ENCODE measurements around the gene CLMN.

DNA sequence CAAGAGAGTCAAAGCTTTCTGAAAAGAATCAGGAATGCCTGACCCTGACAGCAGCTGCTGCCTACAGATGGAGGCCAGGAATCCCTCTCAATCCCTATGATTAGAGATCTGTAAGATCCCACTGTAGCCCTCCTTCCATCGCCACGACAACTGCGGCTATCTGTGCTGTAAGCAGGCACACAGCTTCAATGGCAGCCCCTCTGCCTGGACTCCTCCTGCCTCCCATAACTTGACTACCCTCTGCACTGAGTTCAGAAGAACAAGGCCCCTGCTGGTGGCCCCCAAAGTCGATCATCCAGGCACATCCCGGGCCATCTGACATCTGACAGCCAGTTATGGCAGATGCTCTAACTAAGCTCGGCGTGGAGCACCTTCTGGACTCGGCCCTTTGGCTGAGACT lies 2.9 kb downstream of the CLMN start:
- TF ChIP-seq, protein P1, sequence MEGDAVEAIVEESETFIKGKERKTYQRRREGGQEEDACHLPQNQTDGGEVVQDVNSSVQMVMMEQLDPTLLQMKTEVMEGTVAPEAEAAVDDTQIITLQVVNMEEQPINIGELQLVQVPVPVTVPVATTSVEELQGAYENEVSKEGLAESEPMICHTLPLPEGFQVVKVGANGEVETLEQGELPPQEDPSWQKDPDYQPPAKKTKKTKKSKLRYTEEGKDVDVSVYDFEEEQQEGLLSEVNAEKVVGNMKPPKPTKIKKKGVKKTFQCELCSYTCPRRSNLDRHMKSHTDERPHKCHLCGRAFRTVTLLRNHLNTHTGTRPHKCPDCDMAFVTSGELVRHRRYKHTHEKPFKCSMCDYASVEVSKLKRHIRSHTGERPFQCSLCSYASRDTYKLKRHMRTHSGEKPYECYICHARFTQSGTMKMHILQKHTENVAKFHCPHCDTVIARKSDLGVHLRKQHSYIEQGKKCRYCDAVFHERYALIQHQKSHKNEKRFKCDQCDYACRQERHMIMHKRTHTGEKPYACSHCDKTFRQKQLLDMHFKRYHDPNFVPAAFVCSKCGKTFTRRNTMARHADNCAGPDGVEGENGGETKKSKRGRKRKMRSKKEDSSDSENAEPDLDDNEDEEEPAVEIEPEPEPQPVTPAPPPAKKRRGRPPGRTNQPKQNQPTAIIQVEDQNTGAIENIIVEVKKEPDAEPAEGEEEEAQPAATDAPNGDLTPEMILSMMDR (IDR thresholded peaks at IDR 0.05) = no peak
- TF ChIP-seq POLR2A (IDR thresholded peaks at IDR 0.05) = no peak

Data from prostate gland (tissue), 2 donors.